HG02610 (cell line): Measurements from ENCODE around the gene SESN3.

Experiments used
- ATAC-seq: cut with Tn5 transposase; IDR thresholded peaks from one replicate; pipeline ENCODE4 v1.9.1; 2021; ENCODE audit warnings: mild to moderate bottlenecking, moderate library complexity; ENCODE audit not compliant: unreplicated experiment

SESN3 gene

GRCh38 chr11:95132956-95133355, 98.0 kb downstream of the SESN3 start:
- ATAC-seq: no peak

DNA sequence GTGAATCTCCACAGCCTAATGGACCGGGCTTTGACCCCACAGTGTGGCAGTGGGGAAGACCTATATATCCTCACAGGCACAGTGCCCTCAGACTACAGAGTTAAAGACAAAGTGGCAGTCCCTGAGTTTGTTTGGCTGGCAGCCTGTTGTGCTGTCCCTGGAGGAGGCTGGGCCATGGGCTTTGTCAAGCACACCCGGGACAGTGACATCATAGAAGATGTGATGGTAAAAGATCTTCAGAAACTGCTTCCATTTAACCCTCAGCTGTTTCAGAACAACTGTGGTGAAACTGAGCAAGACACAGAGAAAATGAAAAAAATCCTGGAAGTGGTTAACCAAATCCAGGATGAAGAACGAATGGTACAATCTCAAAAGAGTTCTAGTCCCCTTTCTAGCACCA, 102.4 kb downstream of the SESN3 start:
- ATAC-seq: no peak

DNA sequence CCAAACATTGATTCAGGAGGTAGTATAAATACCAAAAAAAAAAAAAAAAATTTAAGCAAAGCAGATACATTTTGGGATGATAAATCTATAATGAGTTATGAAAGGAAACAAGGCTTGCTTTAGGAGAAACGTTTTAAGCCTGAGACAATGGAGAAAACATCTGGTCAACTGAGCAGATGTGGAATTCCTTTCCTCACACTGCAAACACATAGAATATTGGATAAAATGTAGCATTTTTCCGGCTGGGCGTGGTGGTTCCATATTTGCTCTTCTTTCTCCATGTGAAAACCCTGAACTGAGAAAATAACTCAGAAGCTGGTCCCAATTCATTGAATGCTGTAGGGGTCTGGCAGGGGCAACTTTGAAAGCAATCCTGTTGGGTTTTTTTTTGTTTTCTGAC, 107.4 kb downstream of the SESN3 start:
- ATAC-seq: no peak

- ATAC-seq: no peak
Observed at GRCh38 chr11:95121698-95122097, 109.3 kb downstream of the SESN3 start.

DNA sequence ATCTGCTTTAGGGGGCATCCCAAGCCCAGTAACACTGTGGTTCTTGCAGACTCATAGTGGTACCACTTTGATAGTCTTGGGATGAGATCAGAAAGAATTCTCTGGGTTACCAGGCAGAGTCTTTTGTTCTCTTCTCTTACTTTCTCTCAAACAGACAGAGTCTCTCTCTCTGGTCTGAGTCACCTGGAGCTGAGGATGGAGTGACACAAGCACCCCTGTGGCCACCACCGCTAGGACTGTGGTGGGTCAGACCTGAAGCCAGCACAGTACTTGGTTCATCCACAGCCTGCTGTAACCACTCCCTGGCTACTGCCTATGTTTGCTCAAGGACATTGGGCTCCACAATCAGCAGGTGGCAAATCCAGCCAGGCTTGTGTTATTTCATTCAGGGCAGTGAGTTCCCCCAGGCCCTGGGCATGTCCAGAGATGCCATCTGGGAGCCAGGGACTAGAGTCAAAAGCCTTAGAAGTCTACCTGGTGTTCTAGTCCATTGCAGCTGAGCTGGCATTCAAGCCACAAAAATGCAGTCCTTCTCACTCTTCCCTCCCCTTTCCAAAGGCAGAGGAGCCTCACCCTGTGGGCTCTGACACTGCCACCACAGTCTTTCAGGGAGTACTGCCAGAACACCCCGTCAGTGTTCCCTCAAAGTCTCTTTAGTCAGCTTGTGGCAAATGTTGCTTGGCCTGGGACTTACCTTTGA, 111.5 kb downstream of the SESN3 start:
- peak; percentile 85 for ATAC-seq

DNA sequence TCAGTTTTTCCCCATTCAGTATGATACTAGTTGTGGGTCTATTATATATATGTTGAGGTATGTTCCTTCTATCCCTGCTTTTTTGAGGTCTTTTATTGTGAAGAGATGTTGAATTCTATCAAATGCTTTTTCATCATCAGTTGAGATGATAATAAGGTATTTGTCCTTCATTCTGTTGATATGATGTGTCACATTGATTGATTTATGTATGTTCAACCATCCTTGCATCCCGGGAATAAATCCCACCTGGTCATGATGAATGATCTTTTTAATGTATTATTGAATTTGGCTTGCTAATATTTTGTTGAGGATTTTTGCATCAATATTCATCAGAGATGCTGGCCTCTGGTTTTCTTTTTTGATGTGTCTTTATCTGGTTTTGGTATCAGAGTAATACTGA, 115.4 kb downstream of the SESN3 start:
- ATAC-seq: no peak
